Gastrocnemius medialis (tissue), 4 donors: ENCODE data around the gene IRF6.

Experiments used
- POLR2A ChIP-seq, 2 donors: fragments of 450-650 bp; IDR thresholded peaks; one replicate each; pipeline ENCODE4 v1.6.1; 2017; ENCODE audit warnings: antibody characterized with exemption in 2 of 2, mild to moderate bottlenecking in 2 of 2, moderate library complexity in 2 of 2
- TF ChIP-seq, protein P1 (sequence below), 5 experiments: fragments of 450-650 bp in 3 of 5; fragments of 200-600 bp in 2 of 5; sonication (generic) in 2 of 5; IDR thresholded peaks in 4 of 5; conservative IDR thresholded peaks in 1 of 5; 1 replicate in 4 of 5; 2 replicates in 1 of 5; pipeline ENCODE4 v1.5.1; 2016 to 2019; ENCODE audit warnings: antibody characterized with exemption in 5 of 5, mild to moderate bottlenecking in 3 of 5, moderate library complexity in 3 of 5

- no peak for TF ChIP-seq POLR2A (IDR thresholded peaks at IDR 0.05)
- TF ChIP-seq, protein P1, sequence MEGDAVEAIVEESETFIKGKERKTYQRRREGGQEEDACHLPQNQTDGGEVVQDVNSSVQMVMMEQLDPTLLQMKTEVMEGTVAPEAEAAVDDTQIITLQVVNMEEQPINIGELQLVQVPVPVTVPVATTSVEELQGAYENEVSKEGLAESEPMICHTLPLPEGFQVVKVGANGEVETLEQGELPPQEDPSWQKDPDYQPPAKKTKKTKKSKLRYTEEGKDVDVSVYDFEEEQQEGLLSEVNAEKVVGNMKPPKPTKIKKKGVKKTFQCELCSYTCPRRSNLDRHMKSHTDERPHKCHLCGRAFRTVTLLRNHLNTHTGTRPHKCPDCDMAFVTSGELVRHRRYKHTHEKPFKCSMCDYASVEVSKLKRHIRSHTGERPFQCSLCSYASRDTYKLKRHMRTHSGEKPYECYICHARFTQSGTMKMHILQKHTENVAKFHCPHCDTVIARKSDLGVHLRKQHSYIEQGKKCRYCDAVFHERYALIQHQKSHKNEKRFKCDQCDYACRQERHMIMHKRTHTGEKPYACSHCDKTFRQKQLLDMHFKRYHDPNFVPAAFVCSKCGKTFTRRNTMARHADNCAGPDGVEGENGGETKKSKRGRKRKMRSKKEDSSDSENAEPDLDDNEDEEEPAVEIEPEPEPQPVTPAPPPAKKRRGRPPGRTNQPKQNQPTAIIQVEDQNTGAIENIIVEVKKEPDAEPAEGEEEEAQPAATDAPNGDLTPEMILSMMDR (IDR thresholded peaks at IDR 0.05 in 4 of 5, conservative IDR thresholded peaks at IDR 0.05 in 1 of 5): no peak
These were observed 24.8 kb upstream of the IRF6 start for GRCh38 chr1:209830722-209831121.
